ENCODE results near the gene SUN1. TPM values are rescaled to one million over a fixed set of nuclear protein-coding genes. Genes with fewer than 3 reads are reported as not detected.

The SUN1 gene
- total RNA-seq, 1 experiment from 2014 or later, result 181 TPM

- TF ChIP-seq YY1 (IDR thresholded peaks at IDR 0.05; ENCODE audit: extremely low read depth, insufficient replicate concordance, low read depth, low read length) (no peak), ATF3 (IDR thresholded peaks at IDR 0.05) (no peak), POLR2A (IDR thresholded peaks at IDR 0.05; ENCODE audit: borderline replicate concordance, extremely low read depth, insufficient read depth, insufficient read length) (no peak), ELF1 (IDR thresholded peaks at IDR 0.05; ENCODE audit: borderline replicate concordance, low read depth) (no peak), MAX (IDR thresholded peaks at IDR 0.05) (no peak), SIN3A (IDR thresholded peaks at IDR 0.05; ENCODE audit: low read depth) (no peak), EZH2 (IDR thresholded peaks at IDR 0.05) (no peak)
Measured at GRCh38 chr7:856444-857095, 24.3 kb downstream of the SUN1 start (continued).

- no peaks in the 10 kb centered on the region for H3K27me3 ChIP-seq (ENCODE audit: insufficient read depth, low read length)
- no peak overlapping the region for H3K4me2 ChIP-seq (ENCODE audit: low read length)
- H3K9me3 ChIP-seq (ENCODE audit: control insufficient read depth in 1 of 2, insufficient read depth in 1 of 2, low read depth in 1 of 2, low read length in 2 of 2), result no peaks in the 10 kb centered on the region
- TF ChIP-seq CTCF (IDR thresholded peaks at IDR 0.05 in 2 of 3, conservative IDR thresholded peaks at IDR 0.05 in 1 of 3; ENCODE audit: borderline replicate concordance in 1 of 3, insufficient read depth in 1 of 3, low read depth in 2 of 3, low read length in 2 of 3), result no peak
- TF ChIP-seq YY1 (IDR thresholded peaks at IDR 0.05; ENCODE audit: extremely low read depth, insufficient replicate concordance, low read depth, low read length), result no peak
- TF ChIP-seq EZH2phosphoT487 (IDR thresholded peaks at IDR 0.05; ENCODE audit: borderline replicate concordance), result no peak
- TF ChIP-seq EZH2 (IDR thresholded peaks at IDR 0.05), result no peak
- no peak for TF ChIP-seq POLR2A (IDR thresholded peaks at IDR 0.05; ENCODE audit: borderline replicate concordance, extremely low read depth, insufficient read depth, insufficient read length)
- TF ChIP-seq CBX3 (IDR thresholded peaks at IDR 0.05; ENCODE audit: low read depth), result no peak
- TF ChIP-seq EGR1 (IDR thresholded peaks at IDR 0.05; ENCODE audit: low read depth), result no peak
- no peak for TF ChIP-seq POLR2AphosphoS5 (IDR thresholded peaks at IDR 0.05; ENCODE audit: low read depth, low read length)
- H3K9me2 ChIP-seq (ENCODE audit: insufficient read depth), result no peaks in the 10 kb centered on the region
- peaks cover 4% of the 10 kb centered on the region; the same call in 1 of the 2 replicates for H3K79me2 ChIP-seq (ENCODE audit: insufficient read depth, low read length)
- CTCF ChIA-PET, result no interaction called here
- RAD21 ChIA-PET (ENCODE audit: low non-redundant PET in 1 of 2, low total read pairs in 2 of 2, uncharacterized antibody in 2 of 2, unreplicated experiment in 2 of 2), result no interaction called here
- H3K9ac ChIP-seq (ENCODE audit: low read length), result no peak overlapping the region
- POLR2A ChIA-PET, result no interaction called here
- H3K4me3 ChIP-seq (replicated peaks in 1 of 2; ENCODE audit: low read depth in 1 of 2, low read length in 2 of 2), result no peak overlapping the region
- BruUV-seq (replicated peaks), result no TSS peak
- ATAC-seq (no peak), DNase-seq (ENCODE audit: low read depth, low spot score) (no peak)
- intact Hi-C loops (cut with micrococcal nuclease), result no loop called here
- no peaks in the 10 kb centered on the region for H3K4me1 ChIP-seq (ENCODE audit: control insufficient read depth in 1 of 2, insufficient read depth in 2 of 2, low read length in 2 of 2)
- H2AFZ ChIP-seq (ENCODE audit: low read depth, low read length, poor library complexity, severe bottlenecking), result no peak overlapping the region
- no peaks in the 10 kb centered on the region for H4K20me1 ChIP-seq (ENCODE audit: insufficient read depth)
- H3K36me3 ChIP-seq (ENCODE audit: control insufficient read depth in 1 of 2, insufficient read depth in 2 of 2, low read length in 2 of 2), result peaks cover 28 to 69% of the 10 kb centered on the region in 2 experiments
- no peak overlapping the region for H3K27ac ChIP-seq (ENCODE audit: low read depth, low read length)
Measured at GRCh38 chr7:857661-858060, 25.4 kb downstream of the SUN1 start.
